HFFc6 (cell line): ENCODE results near the gene TUBB1. TPM values are rescaled to one million over a fixed set of nuclear protein-coding genes. Genes with fewer than 3 reads are reported as not detected.
A peak's percentile ranks its signal among the peaks of the same experiment; 100 is the strongest.

Experiments
- DNase-seq: peaks from one replicate; pipeline ENCODE4 v3.0.0-alpha.2; 2018
- H3K27ac Mint-ChIP-seq: 2 replicates; pipeline ENCODE4 v1.8.0; 2020; ENCODE audit warnings: mild to moderate bottlenecking, mixed read lengths
- H3K27me3 Mint-ChIP-seq: 2 replicates; pipeline ENCODE4 v1.8.0; 2021; ENCODE audit warnings: mild to moderate bottlenecking, moderate library complexity, mixed read lengths; ENCODE audit not compliant: insufficient read depth
- H3K36me3 Mint-ChIP-seq: 2 replicates; pipeline ENCODE4 v1.8.0; 2021; ENCODE audit warnings: low read depth, mixed read lengths
- H3K4me1 Mint-ChIP-seq: 2 replicates; pipeline ENCODE4 v1.8.0; 2020; ENCODE audit warnings: low read depth, mixed read lengths
- H3K4me3 Mint-ChIP-seq: 2 replicates; pipeline ENCODE4 v1.8.0; 2020; ENCODE audit warnings: mild to moderate bottlenecking, moderate library complexity, mixed read lengths
- H3K9me3 Mint-ChIP-seq: 2 replicates; pipeline ENCODE4 v1.8.0; 2020; ENCODE audit warnings: mild to moderate bottlenecking, mixed read lengths
- CTCF ChIP-seq: fragments of 200-600 bp; sonication (generic); IDR thresholded peaks from 2 replicates; pipeline ENCODE4 v1.5.0; 2021; ENCODE audit warnings: antibody characterized with exemption, mild to moderate bottlenecking
- total RNA-seq, 6 experiments: library from RNA; stranded (reverse); fragmentation: NEBNext Ultra II Directional; extraction: Animal tissue kit (Norgen Biotek cat#: 25700); gene quantifications; 2 replicates in 1 of 6; 3 replicates in 5 of 6; pipeline ENCODE4 v1.2.3, GENCODE V29; 2021

The TUBB1 gene
- total RNA-seq, 6 experiments from 2014 or later: not detected

- H3K27ac Mint-ChIP-seq: peak overlapping the region; percentile 62
These were observed 44.4 kb downstream of the TUBB1 start for GRCh38 chr20:59063358-59064213.

GRCh38 chr20:59064214-59064722, 45.0 kb downstream of the TUBB1 start:
- Mint-ChIP-seq H3K4me1 (peaks cover 18% of the 10 kb centered on the region), H3K4me3 (peak overlapping the region; percentile 76), H3K27ac (peak overlapping the region; percentile 62; the same call in 1 of the 2 replicates), H3K36me3 (no peaks in the 10 kb centered on the region), H3K9me3 (no peaks in the 10 kb centered on the region), H3K27me3 (peaks cover 13% of the 10 kb centered on the region)
- no peak for DNase-seq
- TF ChIP-seq CTCF: no peak

More at GRCh38 chr20:59063358-59064213, 44.4 kb downstream of the TUBB1 start:
- Mint-ChIP-seq H3K4me3 (peak overlapping the region; percentile 76), H3K27me3 (peaks cover 9% of the 10 kb centered on the region), H3K9me3 (no peaks in the 10 kb centered on the region), H3K36me3 (no peaks in the 10 kb centered on the region), H3K4me1 (peaks cover 18% of the 10 kb centered on the region)
- peak; percentile 53 for DNase-seq
- TF ChIP-seq CTCF: no peak

GRCh38 chr20:59068534-59068933, 49.3 kb downstream of the TUBB1 start:
- H3K4me3 Mint-ChIP-seq: no peak overlapping the region
- DNase-seq: no peak
- peaks cover 13% of the 10 kb centered on the region for H3K27me3 Mint-ChIP-seq
- H3K27ac Mint-ChIP-seq: no peak overlapping the region
- H3K4me1 Mint-ChIP-seq: peaks cover 12% of the 10 kb centered on the region
- H3K9me3 Mint-ChIP-seq: no peaks in the 10 kb centered on the region
- H3K36me3 Mint-ChIP-seq: no peaks in the 10 kb centered on the region
- TF ChIP-seq CTCF: no peak

DNA sequence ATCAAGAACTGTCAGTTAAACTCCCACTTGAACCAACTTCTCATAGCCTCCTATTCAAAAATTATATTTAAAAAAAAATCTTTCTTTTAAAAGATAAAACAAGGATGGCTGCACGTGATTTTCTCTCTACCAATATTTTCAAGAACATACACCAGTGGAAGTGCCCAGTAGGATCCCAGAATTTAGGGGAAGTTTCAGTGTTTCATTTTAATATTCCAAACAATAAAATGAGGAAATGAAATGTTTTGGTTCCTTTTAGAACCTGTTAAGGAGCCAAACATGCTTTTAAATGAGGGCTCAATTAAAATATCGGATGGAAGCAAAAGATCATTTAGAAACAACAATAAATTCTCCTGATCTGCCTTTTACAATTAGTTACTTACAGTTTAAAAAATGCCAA, 49.8 kb downstream of the TUBB1 start:
- TF ChIP-seq CTCF: no peak
- no peak for DNase-seq
- H3K27ac Mint-ChIP-seq: no peak overlapping the region
- peaks cover 13% of the 10 kb centered on the region for H3K27me3 Mint-ChIP-seq
- no peaks in the 10 kb centered on the region for H3K9me3 Mint-ChIP-seq
- H3K4me3 Mint-ChIP-seq: no peak overlapping the region
- peaks cover 7% of the 10 kb centered on the region for H3K4me1 Mint-ChIP-seq
- H3K36me3 Mint-ChIP-seq: no peaks in the 10 kb centered on the region

DNA sequence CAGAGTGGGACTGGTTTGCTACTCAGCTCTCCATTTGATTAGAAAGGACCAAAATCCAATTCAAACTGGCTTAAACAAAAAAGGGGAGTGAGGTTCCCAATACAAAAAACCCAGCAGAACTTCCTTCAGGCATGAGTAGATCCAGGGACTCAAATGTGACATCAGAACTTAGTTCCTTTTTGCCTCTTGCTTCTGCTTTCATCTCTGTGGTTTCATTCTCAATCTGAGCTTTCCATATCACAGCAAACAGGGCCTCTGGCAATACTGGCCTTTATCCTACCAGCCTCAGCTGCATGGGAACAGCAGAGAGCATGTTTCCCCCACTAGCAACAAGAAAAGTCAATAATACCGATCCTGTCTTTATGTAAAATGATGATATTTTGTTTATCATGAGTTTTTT, 52.0 kb downstream of the TUBB1 start:
- H3K9me3 Mint-ChIP-seq: no peaks in the 10 kb centered on the region
- no peak for DNase-seq
- no peak overlapping the region for H3K4me3 Mint-ChIP-seq
- peaks cover 14% of the 10 kb centered on the region for H3K27me3 Mint-ChIP-seq
- no peaks in the 10 kb centered on the region for H3K36me3 Mint-ChIP-seq
- TF ChIP-seq CTCF: no peak
- H3K4me1 Mint-ChIP-seq: peaks cover 13% of the 10 kb centered on the region
- no peak overlapping the region for H3K27ac Mint-ChIP-seq
